HG03521 (cell line): ENCODE data around the gene BRWD1.
"Not testable (repeated sequence)": the region's sequence is repeated elsewhere in the genome, so short reads cannot be mapped to it uniquely, and the experiment has no call there.

Experiments
- ATAC-seq: cut with Tn5 transposase; IDR thresholded peaks from one replicate; pipeline ENCODE4 v1.9.1; 2021; ENCODE audit warnings: mild to moderate bottlenecking, moderate library complexity; ENCODE audit not compliant: unreplicated experiment

The BRWD1 gene

GRCh38 chr21:39288987-39289386, 24.4 kb downstream of the BRWD1 start:
- no peak for ATAC-seq

GRCh38 chr21:39282911-39283310, 30.5 kb downstream of the BRWD1 start:
- ATAC-seq = no peak

GRCh38 chr21:39281853-39282252, 31.6 kb downstream of the BRWD1 start:
- no peak for ATAC-seq

- no peak for ATAC-seq
Measured at GRCh38 chr21:39281207-39281606, 32.2 kb downstream of the BRWD1 start.

- ATAC-seq = no peak
Measured at GRCh38 chr21:39269620-39270019, 43.8 kb downstream of the BRWD1 start.

GRCh38 chr21:39265603-39266002, 47.8 kb downstream of the BRWD1 start:
- ATAC-seq = no peak

GRCh38 chr21:39263372-39263771, 50.1 kb downstream of the BRWD1 start:
- ATAC-seq = no peak

GRCh38 chr21:39258207-39258606, 55.2 kb downstream of the BRWD1 start:
- no peak for ATAC-seq

GRCh38 chr21:39251326-39251725, 62.1 kb downstream of the BRWD1 start:
- ATAC-seq = no peak

GRCh38 chr21:39238275-39238674, 75.2 kb downstream of the BRWD1 start:
- ATAC-seq = no peak

- no peak for ATAC-seq
Measured at GRCh38 chr21:39232861-39233291, 80.6 kb downstream of the BRWD1 start.

GRCh38 chr21:39224930-39225329, 88.5 kb downstream of the BRWD1 start:
- ATAC-seq = no peak

- ATAC-seq = no peak
Measured at GRCh38 chr21:39221997-39222486, 91.4 kb downstream of the BRWD1 start.

GRCh38 chr21:39221282-39221996, 92.0 kb downstream of the BRWD1 start:
- no peak for ATAC-seq

- ATAC-seq = not testable (repeated sequence)
Measured at GRCh38 chr21:39220875-39221274, 92.6 kb downstream of the BRWD1 start.

- no peak for ATAC-seq
Measured at GRCh38 chr21:39220150-39220549, 93.3 kb downstream of the BRWD1 start.

GRCh38 chr21:39218082-39218409, 95.4 kb downstream of the BRWD1 start:
- ATAC-seq = no peak

- ATAC-seq = no peak
Measured at GRCh38 chr21:39217356-39218081, 95.9 kb downstream of the BRWD1 start.

- no peak for ATAC-seq
Measured at GRCh38 chr21:39216290-39216689, 97.1 kb downstream of the BRWD1 start.

GRCh38 chr21:39215078-39215477, 98.4 kb downstream of the BRWD1 start:
- ATAC-seq = no peak

- ATAC-seq = no peak
Measured at GRCh38 chr21:39209334-39209688, 104.1 kb downstream of the BRWD1 start.

GRCh38 chr21:39208624-39209333, 104.7 kb downstream of the BRWD1 start:
- ATAC-seq = no peak
